HUDEP-2 (cell line): ENCODE data around the gene SUFU.
A peak's percentile ranks its signal among the peaks of the same experiment; 100 is the strongest.

Experiments
- DNase-seq, 76 experiments: peaks; one replicate each; lab custom pipeline; 2025; ENCODE audit not compliant: unreplicated experiment in 76 of 76; lab: John Stamatoyannopoulos, UW

The SUFU gene

GRCh38 chr10:102546606-102547320 is 43.0 kb downstream of the SUFU start:
- DNase-seq = no peak

DNA sequence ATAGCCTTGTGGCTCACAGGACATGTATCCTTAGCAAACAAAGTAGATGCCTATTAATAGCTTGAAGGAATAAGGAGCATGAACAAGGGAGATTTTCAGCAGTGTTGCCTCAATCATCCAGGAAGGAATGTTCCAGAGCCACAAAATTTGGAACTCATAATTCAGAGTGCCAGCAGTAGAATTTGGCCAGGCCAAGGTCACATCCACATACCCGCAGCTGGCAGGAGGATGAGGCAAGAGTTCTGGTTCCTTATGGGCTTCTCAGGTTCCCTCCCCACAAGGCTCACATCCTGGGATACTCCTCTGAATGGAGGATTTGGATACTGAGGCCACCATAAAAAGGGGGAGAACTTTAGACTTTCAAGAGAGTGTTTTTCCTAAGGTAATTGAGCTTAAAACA is 45.8 kb downstream of the SUFU start:
- no peak for DNase-seq

GRCh38 chr10:102550636-102551210 is 47.0 kb downstream of the SUFU start:
- no peak for DNase-seq

DNA sequence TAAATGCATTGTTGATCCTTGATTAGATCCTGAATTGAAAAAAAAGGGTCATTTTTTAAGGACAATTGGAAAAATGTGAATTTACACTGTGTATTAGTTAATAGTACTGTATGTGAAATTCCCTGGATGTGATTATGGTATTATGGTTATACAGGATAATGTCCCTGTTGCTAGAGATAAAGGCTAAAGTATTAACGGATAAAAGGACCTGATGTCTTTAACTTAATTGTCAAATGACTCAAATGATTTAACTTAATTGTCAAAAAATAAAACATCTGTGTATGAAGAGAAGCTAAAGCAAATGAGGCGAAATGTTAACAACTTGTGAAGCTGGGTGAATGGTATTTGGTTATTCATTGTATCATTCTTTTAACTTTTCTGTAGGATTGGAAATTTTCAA is 48.8 kb downstream of the SUFU start:
- no peak for DNase-seq

GRCh38 chr10:102553771-102554170 is 50.0 kb downstream of the SUFU start:
- no peak for DNase-seq

GRCh38 chr10:102554531-102554930 is 50.8 kb downstream of the SUFU start:
- no peak for DNase-seq

- DNase-seq = no peak
Observed at GRCh38 chr10:102555781-102556328, 52.1 kb downstream of the SUFU start.

DNA sequence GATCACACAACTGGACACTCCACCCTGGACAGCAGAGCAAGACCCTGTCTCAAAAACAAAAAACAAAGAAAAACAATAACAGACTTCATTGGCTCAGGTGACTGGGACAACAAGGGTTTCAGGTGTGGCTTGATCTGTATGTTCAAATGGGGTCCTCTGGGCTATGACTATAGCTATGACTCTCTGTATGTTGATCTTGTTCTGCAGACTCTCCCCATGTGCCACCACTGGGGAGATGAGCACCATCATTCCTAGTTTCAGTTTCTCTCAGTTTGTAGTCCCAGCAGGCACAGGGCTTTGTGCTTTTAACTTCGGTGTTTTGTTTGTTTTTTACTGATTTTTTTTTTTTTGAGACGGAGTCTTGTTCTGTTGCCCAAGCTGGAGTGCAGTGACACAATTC is 53.8 kb downstream of the SUFU start:
- no peak for DNase-seq

DNA sequence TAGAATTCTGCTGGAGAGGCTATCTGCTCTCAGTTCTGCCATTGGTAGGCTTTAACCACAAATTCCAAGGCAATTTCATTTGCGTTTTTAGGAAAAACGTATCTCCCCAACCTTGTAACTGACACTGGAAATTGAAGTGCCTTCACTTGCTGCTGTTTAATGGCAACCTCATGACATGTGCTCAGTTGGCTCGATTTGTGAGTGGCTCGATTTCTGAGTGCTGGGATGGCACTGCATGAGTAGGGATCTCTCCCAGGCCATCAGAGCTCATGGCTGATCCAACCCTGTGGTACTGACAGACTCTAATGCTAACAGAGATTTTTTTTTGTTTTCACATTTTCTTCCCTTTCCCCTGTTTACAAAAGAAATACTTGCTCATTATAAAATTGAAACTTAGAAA is 56.0 kb downstream of the SUFU start:
- DNase-seq = no peak

DNA sequence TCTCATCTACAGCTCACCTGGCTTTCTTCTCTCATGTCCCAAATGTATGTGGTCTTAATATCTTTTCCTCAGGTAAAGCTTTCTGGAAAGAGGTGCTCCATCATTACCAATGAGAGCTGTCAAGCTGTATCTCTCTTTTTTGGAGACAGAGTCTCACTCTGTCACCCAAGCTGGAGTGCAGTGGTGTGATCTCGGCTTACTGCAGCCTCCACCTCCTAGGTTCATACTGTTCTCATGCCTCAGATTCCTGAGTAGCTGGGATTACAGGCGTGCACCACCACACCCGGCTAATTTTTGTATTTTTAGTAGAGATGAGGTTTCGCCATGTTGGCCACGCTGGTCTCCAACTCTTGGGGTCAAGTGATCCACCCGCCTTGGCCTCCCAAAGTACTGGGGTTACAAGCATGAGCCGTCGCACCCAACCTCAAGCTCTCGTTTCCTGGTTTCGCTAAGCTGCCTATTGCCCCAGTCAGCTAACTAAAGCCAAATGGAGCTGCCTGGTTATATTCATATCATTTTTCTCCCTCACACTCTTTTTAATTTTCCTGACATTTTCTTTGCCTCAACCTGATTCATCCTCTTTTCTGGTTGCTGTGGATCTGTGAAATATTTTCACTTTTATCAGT is 60.5 kb downstream of the SUFU start:
- DNase-seq = no peak

DNA sequence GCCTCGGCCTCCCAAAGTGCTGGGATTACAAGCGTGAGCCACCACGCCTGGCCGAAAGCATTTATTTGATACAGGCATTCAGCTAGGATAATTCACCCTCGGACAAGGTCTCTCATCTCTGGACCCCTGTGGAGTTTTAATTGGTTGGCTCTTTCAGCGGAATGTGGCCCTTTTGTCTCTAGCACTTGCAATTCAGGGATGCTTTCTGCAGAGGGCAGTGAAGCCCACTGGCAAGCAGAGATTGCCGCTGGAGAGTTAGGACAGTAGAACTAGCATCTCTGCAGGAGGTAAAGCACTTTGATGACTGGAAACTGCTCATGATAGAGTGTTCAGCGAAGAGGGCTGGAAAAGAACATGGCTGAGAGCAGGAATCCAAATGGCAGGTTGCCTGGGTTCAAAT is 62.0 kb downstream of the SUFU start:
- no peak for DNase-seq

DNA sequence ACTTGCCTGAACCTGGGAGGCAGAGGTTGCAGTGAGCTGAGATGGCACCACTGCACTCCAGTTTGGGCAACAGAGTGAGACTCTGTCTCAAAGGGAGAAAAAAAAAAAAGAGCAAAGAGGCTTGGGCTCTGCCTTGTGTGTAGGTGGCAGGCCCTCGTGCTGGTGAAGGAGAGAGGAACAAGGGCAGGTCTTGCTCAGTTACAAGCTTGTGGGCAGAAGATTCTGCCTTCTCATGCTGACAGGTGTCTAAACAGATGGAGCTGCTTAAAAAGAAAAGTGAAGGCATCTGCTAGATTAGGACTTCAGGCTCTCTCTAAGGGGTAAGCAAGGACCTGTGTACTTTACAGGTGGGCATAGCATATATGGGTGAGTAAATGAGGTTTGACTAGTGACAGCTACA is 75.0 kb downstream of the SUFU start:
- DNase-seq = no peak

DNA sequence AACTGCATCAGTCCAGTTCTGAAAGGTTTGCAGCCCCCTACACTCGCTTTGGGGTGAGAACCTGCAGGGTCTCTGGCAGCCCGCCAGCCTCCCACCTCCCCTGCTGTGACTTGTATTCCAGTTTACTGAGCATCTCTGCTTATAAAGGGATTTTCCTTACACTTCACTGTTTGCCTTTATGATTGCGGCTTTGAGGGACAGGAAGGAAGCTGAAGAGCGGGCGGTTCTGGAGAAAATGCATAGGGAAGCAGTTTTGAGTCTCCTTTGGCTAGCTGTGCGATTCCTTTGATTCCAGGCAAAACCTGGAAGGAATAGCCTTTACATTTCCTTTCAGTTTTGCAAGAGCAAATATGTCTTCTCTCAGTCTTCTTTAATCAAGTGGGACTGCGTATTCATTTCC is 75.6 kb downstream of the SUFU start:
- no peak for DNase-seq

DNA sequence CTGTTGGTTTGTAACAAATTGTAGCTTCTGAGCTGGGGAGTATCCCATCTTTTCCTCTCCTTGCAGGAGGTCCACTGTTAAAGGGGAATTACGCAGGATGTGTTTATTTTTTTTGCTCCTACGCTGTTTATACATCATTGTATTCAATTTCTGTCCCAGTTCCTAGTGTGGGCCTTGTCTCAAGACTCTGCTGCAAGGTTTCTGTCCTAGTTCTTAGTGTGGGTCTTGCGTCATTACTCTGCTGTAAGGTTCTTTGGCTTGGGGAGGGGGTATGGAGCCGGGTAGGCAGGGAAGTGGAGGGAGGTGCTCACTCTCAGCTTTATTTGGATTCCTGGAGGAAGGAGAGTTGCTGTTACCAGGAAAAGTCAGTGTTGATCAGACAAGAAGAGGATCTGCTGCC is 76.5 kb downstream of the SUFU start:
- DNase-seq = no peak

GRCh38 chr10:102581401-102581800 is 77.6 kb downstream of the SUFU start:
- no peak for DNase-seq

DNA sequence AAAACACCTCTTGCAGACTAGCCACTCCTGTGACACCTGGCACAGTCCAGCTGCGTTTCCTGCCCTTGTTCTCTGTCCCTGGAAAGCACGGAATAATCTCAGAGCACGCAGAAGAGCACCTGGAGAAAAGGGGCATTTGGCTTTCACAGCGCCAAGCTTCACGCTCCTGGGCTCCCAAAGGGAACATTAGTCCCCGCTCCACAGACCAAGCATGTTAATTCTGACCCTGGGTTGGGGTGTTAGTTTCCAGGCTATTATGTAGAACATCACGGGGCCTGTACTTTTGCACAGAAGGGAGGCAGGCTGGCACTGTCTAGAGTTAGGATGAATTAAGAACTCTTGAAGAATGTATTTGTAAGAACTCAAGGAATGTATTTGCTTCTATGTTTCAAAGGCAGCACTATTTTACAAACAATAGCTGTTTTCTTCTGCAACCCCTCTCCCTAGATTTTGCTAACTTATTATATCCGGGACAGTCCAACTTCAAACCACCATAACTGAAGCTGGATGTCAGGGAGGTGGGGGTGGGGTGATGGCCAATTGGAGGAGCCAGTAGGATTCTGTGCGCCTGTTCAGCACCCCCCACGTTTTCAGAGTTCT is 78.3 kb downstream of the SUFU start:
- no peak for DNase-seq

- DNase-seq = peak in 71 of 76 experiments; percentile 12 to 87 (median 65)
Observed at GRCh38 chr10:102583435-102584417, 80.0 kb downstream of the SUFU start.

- DNase-seq = no peak
Observed at GRCh38 chr10:102585026-102585425, 81.3 kb downstream of the SUFU start.

DNA sequence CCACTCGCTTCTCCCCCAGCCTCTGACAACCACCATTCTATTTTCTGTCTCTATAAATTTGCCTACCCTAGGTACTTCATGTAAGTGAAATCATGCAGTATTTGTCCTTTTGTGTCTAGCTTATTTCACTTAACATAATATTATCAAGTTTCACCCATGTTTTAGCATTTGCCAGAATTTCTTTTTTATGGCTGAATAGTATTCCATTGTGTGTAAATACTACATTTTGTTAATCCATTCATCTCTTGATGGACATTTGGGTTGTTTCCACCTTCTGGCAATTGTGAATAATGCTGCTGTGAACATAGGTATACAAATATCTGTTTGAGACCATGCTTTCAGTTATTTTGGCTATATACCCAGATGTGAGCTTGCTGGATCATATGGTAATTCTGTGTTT is 83.1 kb downstream of the SUFU start:
- DNase-seq = no peak

- no peak for DNase-seq
Observed at GRCh38 chr10:102588875-102589274, 85.1 kb downstream of the SUFU start.
